NCI-H1092 treated with DMSO at 0.1 percent for 48 hours (cell line): ENCODE measurements around the gene ZMYM5.
"Not testable (repeated sequence)": the region's sequence is repeated elsewhere in the genome, so short reads cannot be mapped to it uniquely, and the experiment has no call there.

Source experiments
- DNase-seq: peaks from one replicate; lab custom pipeline; 2025; lab: John Stamatoyannopoulos, UW

ZMYM5 gene

GRCh38 chr13:19818223-19818842 is 45.1 kb downstream of the ZMYM5 start:
- DNase-seq, result no peak

GRCh38 chr13:19817510-19818158 is 45.8 kb downstream of the ZMYM5 start:
- DNase-seq, result no peak

GRCh38 chr13:19817106-19817505 is 46.3 kb downstream of the ZMYM5 start:
- DNase-seq, result no peak

- DNase-seq, result not testable (repeated sequence)
Observed at GRCh38 chr13:19815842-19816241, 47.6 kb downstream of the ZMYM5 start.

- DNase-seq, result no peak
Observed at GRCh38 chr13:19810996-19811881, 52.2 kb downstream of the ZMYM5 start.

GRCh38 chr13:19810151-19810550 is 53.3 kb downstream of the ZMYM5 start:
- no peak for DNase-seq

- DNase-seq, result no peak
Observed at GRCh38 chr13:19805765-19806164, 57.7 kb downstream of the ZMYM5 start.

GRCh38 chr13:19795956-19796355 is 67.5 kb downstream of the ZMYM5 start:
- DNase-seq, result no peak

- DNase-seq, result no peak
Observed at GRCh38 chr13:19794631-19795030, 68.8 kb downstream of the ZMYM5 start.

- DNase-seq, result no peak
Observed at GRCh38 chr13:19791953-19792537, 71.4 kb downstream of the ZMYM5 start.

- DNase-seq, result peak; percentile 97
Observed at GRCh38 chr13:19782727-19783682, 80.4 kb downstream of the ZMYM5 start, which contains the start of gene PSPC1. Gene PSPC1 (minus strand): TSS chr13:19782945. CDS start chr13:19782757, 188 bp downstream.

- DNase-seq, result peak; percentile 59
Observed at GRCh38 chr13:19782049-19782726, 81.3 kb downstream of the ZMYM5 start.

- DNase-seq, result no peak
Observed at GRCh38 chr13:19781526-19781925, 81.9 kb downstream of the ZMYM5 start.

- not testable (repeated sequence) for DNase-seq
Observed at GRCh38 chr13:19780753-19781418, 82.6 kb downstream of the ZMYM5 start.
